Sigmoid colon (tissue), 4 donors: ENCODE data around the gene ACOD1.

ENCODE experiments used
- EP300 ChIP-seq, 4 donors: sonication (generic); formaldehyde crosslinking; IDR thresholded peaks; one replicate each; pipeline ENCODE4 v1.6.1; 2017; ENCODE audit warnings: antibody characterized with exemption in 4 of 4
- TF ChIP-seq, protein P1 (sequence below), 4 experiments: fragments of 450-650 bp in 3 of 4; fragments of 200-600 bp in 1 of 4; IDR thresholded peaks; one replicate each; pipeline ENCODE4 v1.5.1; 2016 to 2019; ENCODE audit warnings: antibody characterized with exemption in 4 of 4, mild to moderate bottlenecking in 3 of 4, moderate library complexity in 2 of 4

DNA sequence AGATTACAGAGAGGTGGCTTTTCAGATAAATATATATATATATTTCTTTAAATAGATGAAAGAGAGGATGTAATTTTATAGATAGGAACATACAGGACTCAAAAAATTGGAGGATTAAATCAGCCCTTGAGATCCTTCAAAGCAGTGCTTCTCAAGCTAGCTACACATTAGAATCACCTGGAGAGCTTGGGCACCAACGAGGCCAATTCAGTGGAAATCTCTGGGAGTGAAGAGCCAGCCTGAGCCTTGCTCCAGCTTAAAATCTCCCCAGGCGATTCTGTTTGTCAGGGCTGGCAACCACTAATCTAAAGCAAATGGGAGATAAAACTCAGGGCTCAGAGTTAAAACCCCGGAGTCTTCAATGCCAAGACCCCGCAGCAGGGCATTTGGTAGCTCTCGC lies 28.6 kb downstream of the ACOD1 start:
- TF ChIP-seq EP300 (IDR thresholded peaks at IDR 0.05): no peak
- TF ChIP-seq, protein P1, sequence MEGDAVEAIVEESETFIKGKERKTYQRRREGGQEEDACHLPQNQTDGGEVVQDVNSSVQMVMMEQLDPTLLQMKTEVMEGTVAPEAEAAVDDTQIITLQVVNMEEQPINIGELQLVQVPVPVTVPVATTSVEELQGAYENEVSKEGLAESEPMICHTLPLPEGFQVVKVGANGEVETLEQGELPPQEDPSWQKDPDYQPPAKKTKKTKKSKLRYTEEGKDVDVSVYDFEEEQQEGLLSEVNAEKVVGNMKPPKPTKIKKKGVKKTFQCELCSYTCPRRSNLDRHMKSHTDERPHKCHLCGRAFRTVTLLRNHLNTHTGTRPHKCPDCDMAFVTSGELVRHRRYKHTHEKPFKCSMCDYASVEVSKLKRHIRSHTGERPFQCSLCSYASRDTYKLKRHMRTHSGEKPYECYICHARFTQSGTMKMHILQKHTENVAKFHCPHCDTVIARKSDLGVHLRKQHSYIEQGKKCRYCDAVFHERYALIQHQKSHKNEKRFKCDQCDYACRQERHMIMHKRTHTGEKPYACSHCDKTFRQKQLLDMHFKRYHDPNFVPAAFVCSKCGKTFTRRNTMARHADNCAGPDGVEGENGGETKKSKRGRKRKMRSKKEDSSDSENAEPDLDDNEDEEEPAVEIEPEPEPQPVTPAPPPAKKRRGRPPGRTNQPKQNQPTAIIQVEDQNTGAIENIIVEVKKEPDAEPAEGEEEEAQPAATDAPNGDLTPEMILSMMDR (IDR thresholded peaks at IDR 0.05): no peak
